ENCODE results near the gene CCDC7.
"Not testable (repeated sequence)": the region's sequence is repeated elsewhere in the genome, so short reads cannot be mapped to it uniquely, and the experiment has no call there.

The CCDC7 gene

DNA sequence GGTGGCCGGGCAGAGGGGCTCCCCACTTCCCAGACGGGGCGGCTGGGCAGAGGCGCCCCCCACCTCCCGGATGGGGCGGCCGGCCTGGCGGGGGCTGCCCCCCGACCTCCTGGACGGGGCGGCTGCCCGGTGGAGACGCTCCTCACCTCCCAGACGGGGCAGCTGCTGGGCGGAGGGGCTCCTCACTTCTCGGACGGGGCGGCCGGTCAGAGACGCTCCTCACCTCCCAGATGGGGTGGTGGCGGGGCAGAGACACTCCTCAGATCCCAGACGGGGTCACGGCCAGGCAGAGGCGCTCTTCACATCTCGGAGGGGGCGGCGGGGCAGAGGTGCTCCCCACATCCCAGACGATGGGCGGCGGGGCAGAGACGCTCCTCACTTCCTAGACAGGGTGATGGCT, 54.2 kb downstream of the CCDC7 start:
- H3K27me3 ChIP-seq (ENCODE audit: insufficient read depth, low read length); H3K79me2 ChIP-seq (ENCODE audit: control insufficient read depth, insufficient read depth, low read length, unreplicated experiment); H3K4me3 ChIP-seq (ENCODE audit: low read depth, low read length); H2AFZ ChIP-seq (ENCODE audit: low read length, unreplicated experiment); H3K36me3 ChIP-seq (ENCODE audit: insufficient read depth, low read length); H3K4me1 ChIP-seq (ENCODE audit: control insufficient read depth, insufficient read depth, low read length, unreplicated experiment); H3K27ac ChIP-seq (ENCODE audit: low read depth, low read length): not testable (repeated sequence)

DNA sequence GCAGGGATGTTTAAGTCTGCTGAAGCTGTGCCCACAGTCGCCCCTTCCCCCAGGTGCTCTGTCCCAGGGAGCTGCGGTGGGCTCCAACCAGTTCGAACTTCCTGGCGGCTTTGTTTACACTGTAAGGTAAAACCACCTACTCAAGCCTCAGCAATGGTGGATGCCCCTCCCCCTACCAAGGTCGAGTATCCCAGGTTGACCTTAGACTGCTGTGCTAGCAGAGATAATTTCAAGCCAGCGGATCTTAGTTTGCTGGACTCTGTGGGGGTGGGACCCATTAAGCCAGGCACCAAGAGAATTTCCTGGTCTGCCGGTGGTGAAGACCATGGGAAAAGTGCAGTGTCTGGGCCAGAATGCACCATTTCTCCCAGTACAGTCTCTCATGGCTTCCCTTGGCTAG, 56.0 kb downstream of the CCDC7 start:
- H3K4me3 ChIP-seq (ENCODE audit: low read depth, low read length), result no peak overlapping the region
- H3K4me1 ChIP-seq (ENCODE audit: control insufficient read depth, insufficient read depth, low read length, unreplicated experiment), result no peaks in the 10 kb centered on the region
- no peak overlapping the region for H3K27ac ChIP-seq (ENCODE audit: low read depth, low read length)
- no peaks in the 10 kb centered on the region for H3K27me3 ChIP-seq (ENCODE audit: insufficient read depth, low read length)
- H2AFZ ChIP-seq (ENCODE audit: low read length, unreplicated experiment), result no peak overlapping the region
- H3K36me3 ChIP-seq (ENCODE audit: insufficient read depth, low read length), result no peaks in the 10 kb centered on the region; the same call in 1 of the 2 replicates
- H3K79me2 ChIP-seq (ENCODE audit: control insufficient read depth, insufficient read depth, low read length, unreplicated experiment), result no peaks in the 10 kb centered on the region

DNA sequence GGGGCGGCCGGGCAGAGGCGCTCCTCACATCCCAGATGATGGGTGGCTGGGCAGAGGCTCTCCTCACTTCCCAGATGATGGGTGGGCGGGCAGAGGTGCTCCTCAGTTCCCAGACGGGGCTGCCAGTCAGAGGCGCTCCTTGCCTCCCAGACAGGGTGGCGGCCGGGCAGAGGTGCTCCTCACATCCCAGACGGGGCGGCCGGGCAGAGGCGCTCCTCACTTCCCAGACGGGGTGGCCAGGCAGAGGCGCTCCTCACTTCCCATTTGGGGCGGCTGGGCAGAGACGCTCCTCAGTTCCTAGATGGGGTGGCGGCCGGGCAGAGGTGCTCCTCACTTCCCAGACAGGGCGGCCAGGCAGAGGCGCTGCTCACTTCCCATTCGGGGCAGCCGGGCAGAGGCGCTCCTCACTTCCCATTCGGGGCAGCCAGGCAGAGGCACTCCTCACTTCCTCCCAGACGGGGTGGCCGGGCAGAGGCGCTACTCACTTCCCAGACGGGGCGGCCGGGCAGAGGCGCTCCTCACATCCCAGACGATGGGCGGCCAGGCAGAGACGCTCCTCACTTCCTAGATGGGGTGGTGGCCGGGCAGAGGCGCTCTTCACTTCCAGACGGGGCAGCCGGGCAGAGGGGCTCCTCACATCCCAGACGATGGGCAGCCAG, 60.0 kb downstream of the CCDC7 start:
- not testable (repeated sequence) for H3K27ac ChIP-seq (ENCODE audit: low read depth, low read length); H3K4me3 ChIP-seq (ENCODE audit: low read depth, low read length); H3K36me3 ChIP-seq (ENCODE audit: insufficient read depth, low read length); H3K4me1 ChIP-seq (ENCODE audit: control insufficient read depth, insufficient read depth, low read length, unreplicated experiment); H3K79me2 ChIP-seq (ENCODE audit: control insufficient read depth, insufficient read depth, low read length, unreplicated experiment); H3K27me3 ChIP-seq (ENCODE audit: insufficient read depth, low read length); H2AFZ ChIP-seq (ENCODE audit: low read length, unreplicated experiment)

DNA sequence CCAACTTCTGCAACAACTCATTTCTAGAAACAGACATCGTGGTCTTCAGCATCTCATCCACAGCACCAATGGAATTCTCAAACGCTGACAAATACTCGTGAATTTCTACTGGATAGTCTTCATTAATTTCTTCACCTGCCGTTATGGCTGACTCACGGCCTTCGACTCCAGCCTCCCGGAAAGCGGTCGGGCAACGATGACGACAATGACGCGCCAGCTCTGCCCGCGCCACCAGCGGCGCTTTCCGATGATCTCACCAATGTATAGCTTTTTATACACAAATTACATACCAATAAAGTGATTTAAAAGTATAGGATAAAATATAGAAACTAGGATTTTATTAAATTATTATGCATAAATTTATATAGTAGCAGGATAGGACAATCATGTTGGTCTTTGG, 65.7 kb downstream of the CCDC7 start:
- no peaks in the 10 kb centered on the region for H3K79me2 ChIP-seq (ENCODE audit: control insufficient read depth, insufficient read depth, low read length, unreplicated experiment)
- H3K4me3 ChIP-seq (ENCODE audit: low read depth, low read length), result no peak overlapping the region
- H3K36me3 ChIP-seq (ENCODE audit: insufficient read depth, low read length), result no peaks in the 10 kb centered on the region
- no peak overlapping the region for H3K27ac ChIP-seq (ENCODE audit: low read depth, low read length)
- no peaks in the 10 kb centered on the region for H3K27me3 ChIP-seq (ENCODE audit: insufficient read depth, low read length)
- H2AFZ ChIP-seq (ENCODE audit: low read length, unreplicated experiment), result no peak overlapping the region
- no peaks in the 10 kb centered on the region for H3K4me1 ChIP-seq (ENCODE audit: control insufficient read depth, insufficient read depth, low read length, unreplicated experiment)

DNA sequence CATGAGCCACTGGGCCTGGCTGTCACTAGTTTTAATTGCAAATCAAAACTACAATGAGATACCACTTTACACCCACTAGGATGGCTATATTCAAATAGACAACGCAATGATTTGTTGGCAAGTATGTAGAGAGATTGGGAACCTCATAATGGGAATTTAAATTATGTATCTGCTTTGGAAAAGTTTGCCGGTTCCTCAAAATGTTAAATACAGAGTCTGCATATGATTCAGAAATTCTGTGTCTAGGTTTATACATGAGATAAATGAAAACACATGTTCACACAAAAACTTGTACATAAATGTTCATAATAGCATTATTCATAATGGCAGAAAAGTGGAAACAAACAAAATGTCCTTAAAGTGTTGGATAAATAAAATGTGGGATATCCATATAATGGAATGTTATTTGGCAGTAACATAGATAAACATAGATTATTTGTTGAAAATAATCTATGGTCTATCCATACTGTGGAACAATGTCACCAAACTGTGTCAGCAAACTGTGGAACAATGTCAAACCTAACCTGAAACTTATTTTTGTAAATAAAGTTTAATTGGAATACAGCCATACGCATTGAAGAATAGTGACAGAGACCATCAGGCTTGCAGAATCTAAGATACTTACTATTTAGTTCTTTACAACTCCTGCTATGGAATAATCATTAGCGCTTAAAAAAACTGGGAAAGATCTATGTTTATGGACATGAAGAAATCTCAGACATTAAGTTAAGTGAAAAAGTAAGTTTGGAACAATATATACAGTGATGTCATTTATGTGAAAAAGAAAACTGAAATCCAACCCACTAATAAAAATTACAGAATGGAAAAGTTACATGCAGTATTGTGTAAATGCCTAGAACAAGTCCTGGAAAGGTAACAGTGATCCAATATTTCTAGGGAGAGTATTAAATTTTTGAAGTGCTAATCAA, 70.9 kb downstream of the CCDC7 start:
- no peaks in the 10 kb centered on the region for H3K27me3 ChIP-seq (ENCODE audit: insufficient read depth, low read length)
- no peak overlapping the region for H2AFZ ChIP-seq (ENCODE audit: low read length, unreplicated experiment)
- no peaks in the 10 kb centered on the region for H3K36me3 ChIP-seq (ENCODE audit: insufficient read depth, low read length)
- H3K4me1 ChIP-seq (ENCODE audit: control insufficient read depth, insufficient read depth, low read length, unreplicated experiment), result no peaks in the 10 kb centered on the region
- H3K4me3 ChIP-seq (ENCODE audit: low read depth, low read length), result no peak overlapping the region
- no peak overlapping the region for H3K27ac ChIP-seq (ENCODE audit: low read depth, low read length)
- H3K79me2 ChIP-seq (ENCODE audit: control insufficient read depth, insufficient read depth, low read length, unreplicated experiment), result no peaks in the 10 kb centered on the region

DNA sequence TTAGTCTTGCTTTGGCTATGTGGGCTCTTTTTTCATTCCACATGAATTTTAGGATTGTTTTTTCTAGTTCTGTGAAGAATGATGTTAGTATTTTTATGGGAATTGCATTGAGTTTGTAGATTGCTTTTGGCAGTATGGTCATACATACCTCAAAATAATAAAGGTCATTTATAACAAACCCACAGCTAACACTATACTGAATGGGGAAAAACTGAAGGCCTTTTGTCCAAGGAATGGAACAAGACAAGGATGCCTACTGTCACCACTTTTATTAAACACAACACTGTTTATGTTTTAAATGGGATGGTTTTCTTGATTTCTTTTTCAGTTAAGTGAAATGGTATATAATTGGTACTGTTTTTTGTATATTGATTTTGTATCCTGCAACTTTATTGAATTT, 84.3 kb downstream of the CCDC7 start:
- H3K27ac ChIP-seq (ENCODE audit: low read depth, low read length), result no peak overlapping the region
- no peaks in the 10 kb centered on the region for H3K79me2 ChIP-seq (ENCODE audit: control insufficient read depth, insufficient read depth, low read length, unreplicated experiment)
- no peaks in the 10 kb centered on the region for H3K27me3 ChIP-seq (ENCODE audit: insufficient read depth, low read length)
- no peaks in the 10 kb centered on the region for H3K36me3 ChIP-seq (ENCODE audit: insufficient read depth, low read length)
- no peaks in the 10 kb centered on the region for H3K4me1 ChIP-seq (ENCODE audit: control insufficient read depth, insufficient read depth, low read length, unreplicated experiment)
- no peak overlapping the region for H3K4me3 ChIP-seq (ENCODE audit: low read depth, low read length)
- H2AFZ ChIP-seq (ENCODE audit: low read length, unreplicated experiment), result no peak overlapping the region

DNA sequence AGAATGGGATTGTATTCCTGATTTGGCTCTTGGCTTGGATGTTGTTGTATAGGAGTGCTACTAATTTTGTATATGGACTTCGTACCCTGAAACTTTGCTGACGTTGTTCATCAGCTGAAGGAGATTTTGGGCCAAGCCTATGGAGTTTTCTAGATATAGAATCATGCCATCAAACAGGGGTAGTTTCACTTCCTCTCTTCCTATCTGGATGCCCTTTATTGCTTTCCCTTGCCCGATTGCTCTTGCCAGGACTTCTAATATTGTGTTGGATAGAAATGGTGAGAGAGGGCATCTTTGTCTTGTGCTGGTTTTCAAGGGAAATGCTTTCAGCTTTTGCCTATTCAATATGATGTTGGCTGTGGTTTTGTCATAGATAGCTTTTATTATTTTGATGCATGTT, 92.3 kb downstream of the CCDC7 start:
- Histone ChIP-seq H3K79me2 (ENCODE audit: control insufficient read depth, insufficient read depth, low read length, unreplicated experiment) (no peaks in the 10 kb centered on the region), H3K36me3 (ENCODE audit: insufficient read depth, low read length) (no peaks in the 10 kb centered on the region), H3K4me1 (ENCODE audit: control insufficient read depth, insufficient read depth, low read length, unreplicated experiment) (no peaks in the 10 kb centered on the region), H2AFZ (ENCODE audit: low read length, unreplicated experiment) (no peak overlapping the region), H3K27me3 (ENCODE audit: insufficient read depth, low read length) (no peaks in the 10 kb centered on the region), H3K4me3 (ENCODE audit: low read depth, low read length) (no peak overlapping the region), H3K27ac (ENCODE audit: low read depth, low read length) (no peak overlapping the region)

DNA sequence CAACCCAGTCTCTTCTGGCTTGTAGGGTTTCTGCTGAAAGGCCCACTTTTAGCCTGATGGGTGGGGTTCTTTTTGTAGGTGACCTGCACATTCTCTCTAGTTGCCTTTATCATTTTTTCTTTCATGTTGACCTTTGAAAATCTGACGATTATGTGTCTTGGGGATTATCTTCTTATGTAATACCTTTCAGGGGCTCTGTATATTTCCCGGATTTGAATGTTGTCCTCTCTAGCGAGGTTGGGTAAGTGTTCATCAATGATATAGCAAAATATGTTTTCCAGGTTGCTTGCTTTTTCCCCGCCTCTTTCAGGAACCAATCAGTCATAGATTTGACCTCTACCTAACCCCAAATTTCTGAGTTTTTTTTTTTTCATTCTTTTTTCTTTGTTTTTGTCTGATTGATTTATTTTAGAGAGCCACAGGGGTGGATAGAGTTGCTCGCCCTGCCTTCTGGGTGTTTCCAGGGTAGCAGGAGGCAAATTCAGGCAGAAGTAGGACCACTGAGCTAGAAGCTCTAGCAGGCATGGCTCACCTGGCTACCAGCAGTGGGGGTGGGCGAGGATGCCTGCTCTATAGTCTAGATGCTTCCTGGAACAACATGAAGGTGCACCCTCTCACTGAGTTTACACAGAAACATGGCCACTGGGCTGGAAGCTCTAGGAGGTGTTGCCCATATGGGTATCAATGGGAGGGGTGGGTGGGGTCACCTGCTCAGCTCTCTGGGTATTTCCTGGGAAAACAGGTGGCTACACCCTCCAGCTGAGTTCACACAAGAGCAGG, 94.9 kb downstream of the CCDC7 start:
- H3K27ac ChIP-seq (ENCODE audit: low read depth, low read length), result no peak overlapping the region
- no peaks in the 10 kb centered on the region for H3K4me1 ChIP-seq (ENCODE audit: control insufficient read depth, insufficient read depth, low read length, unreplicated experiment)
- no peak overlapping the region for H2AFZ ChIP-seq (ENCODE audit: low read length, unreplicated experiment)
- H3K79me2 ChIP-seq (ENCODE audit: control insufficient read depth, insufficient read depth, low read length, unreplicated experiment), result no peaks in the 10 kb centered on the region
- no peaks in the 10 kb centered on the region for H3K27me3 ChIP-seq (ENCODE audit: insufficient read depth, low read length)
- H3K4me3 ChIP-seq (ENCODE audit: low read depth, low read length), result no peak overlapping the region
- H3K36me3 ChIP-seq (ENCODE audit: insufficient read depth, low read length), result no peaks in the 10 kb centered on the region

DNA sequence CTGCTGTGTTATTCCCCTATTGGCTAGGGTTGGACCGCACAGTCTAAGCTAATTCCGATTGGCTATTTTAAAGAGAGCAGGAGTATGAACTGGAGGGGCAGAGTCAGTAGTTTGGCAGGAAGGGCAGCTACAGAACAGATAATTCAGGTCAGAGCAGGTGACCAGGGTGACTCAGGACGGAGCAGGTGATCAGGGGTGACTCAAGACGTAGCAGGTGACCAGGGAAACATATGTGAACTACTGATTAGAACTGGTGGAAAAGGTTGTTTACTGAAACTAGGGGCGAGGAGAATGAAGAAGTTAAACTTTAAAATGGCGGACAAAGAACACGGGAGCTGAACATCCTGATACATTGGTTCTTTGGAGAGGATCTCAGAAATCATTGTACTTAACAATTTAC, 102.3 kb downstream of the CCDC7 start:
- Histone ChIP-seq H3K79me2 (ENCODE audit: control insufficient read depth, insufficient read depth, low read length, unreplicated experiment) (no peaks in the 10 kb centered on the region), H3K27me3 (ENCODE audit: insufficient read depth, low read length) (no peaks in the 10 kb centered on the region), H3K36me3 (ENCODE audit: insufficient read depth, low read length) (no peaks in the 10 kb centered on the region), H2AFZ (ENCODE audit: low read length, unreplicated experiment) (no peak overlapping the region), H3K4me3 (ENCODE audit: low read depth, low read length) (no peak overlapping the region), H3K4me1 (ENCODE audit: control insufficient read depth, insufficient read depth, low read length, unreplicated experiment) (no peaks in the 10 kb centered on the region), H3K27ac (ENCODE audit: low read depth, low read length) (no peak overlapping the region)

DNA sequence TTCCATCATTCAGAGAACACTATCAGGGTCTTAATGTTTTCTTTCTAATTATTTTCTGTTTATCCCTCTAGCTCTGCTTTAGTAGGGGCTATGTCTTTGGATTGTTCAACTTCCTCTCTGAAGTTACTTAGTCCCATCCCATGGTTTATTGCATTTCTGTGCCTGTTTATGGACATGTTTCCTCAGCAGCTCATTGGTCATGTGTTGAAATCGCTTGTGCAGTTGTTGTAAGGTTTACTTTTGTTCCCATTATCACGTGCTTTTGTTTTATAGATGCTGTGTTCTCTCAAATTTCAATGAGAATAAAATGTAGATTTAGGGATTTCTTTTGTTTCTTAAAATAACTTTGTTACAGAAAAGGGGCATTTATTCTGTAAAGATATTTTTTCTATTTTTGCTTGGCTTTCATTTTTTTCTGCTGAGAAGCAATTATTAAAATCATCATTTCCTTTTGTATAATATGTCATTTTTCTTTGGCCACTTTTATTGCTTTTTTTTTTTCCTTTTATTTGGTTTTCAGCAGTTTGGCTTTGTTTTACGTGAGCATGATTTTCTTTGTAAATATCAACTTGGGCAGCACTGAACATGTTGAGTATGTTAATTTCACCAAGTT, 110.9 kb downstream of the CCDC7 start:
- Histone ChIP-seq H3K36me3 (ENCODE audit: insufficient read depth, low read length) (no peaks in the 10 kb centered on the region), H3K27ac (ENCODE audit: low read depth, low read length) (no peak overlapping the region), H2AFZ (ENCODE audit: low read length, unreplicated experiment) (no peak overlapping the region), H3K4me3 (ENCODE audit: low read depth, low read length) (no peak overlapping the region), H3K79me2 (ENCODE audit: control insufficient read depth, insufficient read depth, low read length, unreplicated experiment) (no peaks in the 10 kb centered on the region), H3K27me3 (ENCODE audit: insufficient read depth, low read length) (no peaks in the 10 kb centered on the region), H3K4me1 (ENCODE audit: control insufficient read depth, insufficient read depth, low read length, unreplicated experiment) (no peaks in the 10 kb centered on the region)
